Measurements from ENCODE around the gene RCSD1.

The RCSD1 gene

DNA sequence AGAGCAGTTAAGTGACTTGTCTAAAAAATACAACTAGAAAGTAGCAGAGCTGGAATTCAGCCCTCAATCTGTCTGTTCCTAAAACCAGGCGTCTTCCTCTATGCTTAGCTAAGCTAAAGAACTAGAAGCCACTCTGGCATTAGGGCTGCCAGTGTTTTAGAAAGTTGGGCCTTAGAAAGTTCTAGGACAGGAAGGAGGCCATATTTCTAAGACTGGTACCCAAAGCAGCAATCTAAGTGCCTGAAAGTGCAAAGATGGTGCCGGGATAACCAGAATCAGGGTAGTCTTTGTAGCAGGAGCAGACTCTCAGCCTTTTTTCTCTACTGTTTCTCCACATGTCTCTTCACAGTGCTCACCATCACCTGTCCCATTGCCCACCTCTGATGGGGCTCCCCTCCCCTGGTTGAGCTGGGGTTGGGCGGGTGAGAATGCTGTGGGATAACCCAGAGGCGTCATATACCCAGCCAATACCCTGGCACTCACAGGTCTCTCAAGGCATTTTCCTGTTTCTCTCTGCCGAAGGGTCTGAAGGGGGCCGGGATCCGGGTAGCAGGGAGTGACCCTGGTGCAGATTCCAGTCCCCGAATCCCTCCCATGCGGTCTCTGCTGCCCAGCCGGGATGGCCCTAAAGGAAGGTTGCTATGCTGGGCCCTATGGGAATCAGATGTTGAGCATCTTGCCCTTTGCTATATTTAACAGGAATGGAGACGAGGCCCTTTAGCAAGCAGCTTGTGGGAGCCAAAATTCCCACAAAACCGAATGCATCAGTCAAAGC is 1.1 kb upstream of the RCSD1 start:
- peaks cover 1% of the 10 kb centered on the region for H3K79me1 ChIP-seq (ENCODE audit: low read length)
- DNase-seq: no peak
- H4K12ac ChIP-seq (ENCODE audit: low read depth, low read length): no peak overlapping the region
- H2BK5ac ChIP-seq (ENCODE audit: low read depth, low read length, poor library complexity): no peak overlapping the region
- WGBS (ENCODE audit: extremely low coverage, insufficient coverage, insufficient read length): no CpG with 5 or more reads among the region's 12 CpGs
- no peak overlapping the region for H4K8ac ChIP-seq (ENCODE audit: low read depth, low read length)
- no peak overlapping the region for H3K18ac ChIP-seq (ENCODE audit: low read length)
- no peak overlapping the region for H2BK12ac ChIP-seq (ENCODE audit: low read length)
- H3K27ac ChIP-seq (ENCODE audit: low read depth, low read length): no peak overlapping the region
- no peaks in the 10 kb centered on the region for H3K36me3 ChIP-seq (ENCODE audit: control insufficient read depth in 1 of 2, insufficient read depth in 2 of 2, low read length in 2 of 2)
- H3K9me3 ChIP-seq (ENCODE audit: insufficient read depth, low read depth, low read length): peaks cover 2% of the 10 kb centered on the region
- no peak overlapping the region for H4K91ac ChIP-seq (ENCODE audit: low read depth, low read length)
- H3K27me3 ChIP-seq (ENCODE audit: insufficient read depth, low read length): peaks cover 15% of the 10 kb centered on the region
- H3K4me1 ChIP-seq (ENCODE audit: control insufficient read depth in 1 of 2, insufficient read depth in 2 of 2, low read length in 2 of 2): peaks cover 6 to 13% of the 10 kb centered on the region in 2 experiments
- no peak overlapping the region for H3K4me2 ChIP-seq (ENCODE audit: low read length)
- no peak overlapping the region for H3K4me3 ChIP-seq (ENCODE audit: low read depth, low read length)
- H3K9ac ChIP-seq (ENCODE audit: low read length): no peak overlapping the region
- no peak overlapping the region for H3K14ac ChIP-seq (ENCODE audit: low read length)
- H3K79me2 ChIP-seq (ENCODE audit: control insufficient read depth, insufficient read depth, low read length, poor library complexity): no peaks in the 10 kb centered on the region
- H2BK120ac ChIP-seq (ENCODE audit: insufficient read depth, low read length, poor library complexity): no peak overlapping the region
- H2AFZ ChIP-seq (ENCODE audit: insufficient read depth, low read length, poor library complexity): no peak overlapping the region
- H2AK5ac ChIP-seq (ENCODE audit: low read length): no peak overlapping the region
- H3K23ac ChIP-seq (ENCODE audit: low read length): no peak overlapping the region
- H3K4ac ChIP-seq (ENCODE audit: low read depth, low read length): no peak overlapping the region

DNA sequence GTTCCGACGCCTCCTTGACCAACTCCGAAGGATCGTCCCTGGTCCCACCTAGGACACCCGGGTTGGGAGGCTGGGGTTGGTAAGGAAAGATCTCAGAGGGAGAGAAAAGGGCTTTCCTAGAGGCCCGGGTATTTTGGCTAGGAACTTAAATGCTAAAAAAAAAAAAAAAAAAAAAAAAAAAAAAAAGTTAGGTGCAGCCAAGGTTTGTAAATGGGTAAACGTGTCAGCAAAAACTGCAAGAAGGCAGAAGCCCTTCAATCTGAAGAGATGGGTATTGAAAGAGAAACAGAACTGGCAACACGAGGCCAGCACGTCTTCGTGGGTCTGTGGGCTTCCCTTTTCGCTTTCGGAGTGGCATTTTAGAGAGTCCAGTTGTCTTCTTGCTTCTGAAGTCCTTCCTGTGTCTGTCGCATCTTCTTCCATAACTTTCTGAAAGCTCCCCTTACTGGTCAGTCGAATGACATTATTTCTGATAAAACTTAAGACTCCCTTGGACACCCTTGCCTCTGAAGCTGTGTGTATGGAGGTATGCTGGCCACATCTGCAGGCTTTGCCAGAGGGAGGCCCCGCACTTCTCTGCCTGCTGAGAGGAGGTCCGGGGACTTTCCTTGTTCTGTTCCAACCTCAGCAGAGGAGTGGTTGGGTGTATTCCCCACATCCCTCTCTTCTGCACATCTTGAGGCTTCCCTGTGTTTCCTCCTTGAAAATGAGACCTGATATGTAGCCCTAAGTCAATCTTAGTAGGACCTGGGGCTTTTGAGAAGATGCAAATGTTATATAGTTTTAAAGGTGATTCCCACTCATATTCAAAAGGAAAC is 745 bp downstream of the RCSD1 start:
- Histone ChIP-seq H3K9me3 (ENCODE audit: insufficient read depth, low read depth, low read length) (no peaks in the 10 kb centered on the region), H3K27me3 (ENCODE audit: insufficient read depth, low read length) (peaks cover 15% of the 10 kb centered on the region), H2BK120ac (ENCODE audit: insufficient read depth, low read length, poor library complexity) (no peak overlapping the region), H2AFZ (ENCODE audit: insufficient read depth, low read length, poor library complexity) (no peak overlapping the region), H4K12ac (ENCODE audit: low read depth, low read length) (no peak overlapping the region), H3K14ac (ENCODE audit: low read length) (no peak overlapping the region), H4K8ac (ENCODE audit: low read depth, low read length) (no peak overlapping the region), H2AK5ac (ENCODE audit: low read length) (no peak overlapping the region), H3K18ac (ENCODE audit: low read length) (no peak overlapping the region), H3K4me1 (ENCODE audit: control insufficient read depth in 1 of 2, insufficient read depth in 2 of 2, low read length in 2 of 2) (peaks cover 9 to 18% of the 10 kb centered on the region in 2 experiments), H3K79me1 (ENCODE audit: low read length) (peaks cover 1% of the 10 kb centered on the region), H3K27ac (ENCODE audit: low read depth, low read length) (no peak overlapping the region), H4K91ac (ENCODE audit: low read depth, low read length) (no peak overlapping the region), H3K4me3 (ENCODE audit: low read depth, low read length) (peak overlapping the region; percentile 68), H3K4me2 (ENCODE audit: low read length) (peak overlapping the region; percentile 78), H2BK5ac (ENCODE audit: low read depth, low read length, poor library complexity) (no peak overlapping the region), H2BK12ac (ENCODE audit: low read length) (no peak overlapping the region), H3K36me3 (ENCODE audit: control insufficient read depth in 1 of 2, insufficient read depth in 2 of 2, low read length in 2 of 2) (no peaks in the 10 kb centered on the region), H3K79me2 (ENCODE audit: control insufficient read depth, insufficient read depth, low read length, poor library complexity) (no peaks in the 10 kb centered on the region), H3K23ac (ENCODE audit: low read length) (no peak overlapping the region), H3K9ac (ENCODE audit: low read length) (no peak overlapping the region), H3K4ac (ENCODE audit: low read depth, low read length) (no peak overlapping the region)
- no CpG with 5 or more reads among the region's 16 CpGs for WGBS (ENCODE audit: extremely low coverage, insufficient coverage, insufficient read length)
- DNase-seq: no peak

DNA sequence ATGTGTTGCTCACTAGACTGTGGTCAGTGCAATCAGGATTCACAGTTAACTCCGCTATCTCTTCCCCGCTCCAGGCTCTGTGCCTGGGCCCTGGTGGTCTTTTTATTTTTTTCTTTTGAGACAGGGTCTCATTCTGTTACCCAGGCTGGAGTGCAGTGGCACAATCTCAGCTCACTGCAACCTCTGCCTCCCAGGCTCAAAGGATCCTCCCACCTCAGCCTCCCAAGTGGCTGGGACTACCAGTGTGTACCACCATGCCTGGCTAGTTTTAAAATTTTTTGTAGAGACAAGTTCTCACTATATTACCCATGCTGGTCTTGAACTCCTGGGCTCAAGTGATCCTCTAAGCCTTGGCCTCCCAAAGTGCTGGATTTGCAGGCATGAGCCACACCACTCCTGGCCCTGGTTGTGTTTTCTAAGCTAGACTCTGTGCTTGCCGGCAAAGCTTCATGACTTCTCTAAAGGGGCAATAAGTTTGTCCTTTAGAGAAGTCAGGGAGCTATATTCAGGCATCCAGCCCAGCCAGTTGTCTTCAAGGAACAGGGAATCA is 1.4 kb downstream of the RCSD1 start:
- Histone ChIP-seq H4K91ac (ENCODE audit: low read depth, low read length) (no peak overlapping the region), H2BK12ac (ENCODE audit: low read length) (no peak overlapping the region)

DNA sequence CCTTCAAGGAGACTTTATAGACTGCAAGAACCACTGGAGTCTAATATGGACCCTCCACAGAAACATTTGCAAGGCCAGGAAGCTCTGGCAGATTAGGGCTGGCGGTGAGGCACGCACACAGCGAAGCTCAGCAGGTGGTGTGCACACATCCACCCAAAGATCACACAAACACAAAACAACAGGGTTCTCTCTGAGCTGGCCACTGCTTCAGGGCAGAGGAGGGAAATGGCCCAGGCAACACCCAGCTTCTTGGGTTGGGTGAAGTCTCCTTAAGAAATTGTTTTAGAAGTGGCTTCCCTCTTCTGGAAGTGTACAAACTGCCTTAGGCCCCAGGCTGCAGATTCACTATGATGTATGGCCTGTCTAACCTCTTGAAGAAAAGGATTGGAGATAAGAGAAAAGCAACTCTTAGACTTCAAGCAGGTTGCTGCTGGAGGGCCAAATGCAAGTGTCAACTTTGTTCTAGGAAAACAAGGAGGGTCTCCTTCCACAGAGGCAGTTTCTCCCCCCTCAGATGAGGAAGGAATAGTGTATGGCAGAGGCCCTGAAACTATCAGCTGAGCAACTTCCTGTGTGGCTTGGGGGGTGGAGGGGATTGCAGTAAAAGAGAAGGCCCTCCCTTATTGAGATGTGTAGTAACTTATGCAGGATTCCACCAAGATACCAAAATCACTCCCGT is 2.0 kb downstream of the RCSD1 start:
- H2BK12ac ChIP-seq (ENCODE audit: low read length): no peak overlapping the region
- no peak overlapping the region for H3K27ac ChIP-seq (ENCODE audit: low read depth, low read length)
- H4K12ac ChIP-seq (ENCODE audit: low read depth, low read length): no peak overlapping the region
- H3K79me2 ChIP-seq (ENCODE audit: control insufficient read depth, insufficient read depth, low read length, poor library complexity): no peaks in the 10 kb centered on the region
- DNase-seq: no peak
- H2BK120ac ChIP-seq (ENCODE audit: insufficient read depth, low read length, poor library complexity): no peak overlapping the region
- no peak overlapping the region for H4K91ac ChIP-seq (ENCODE audit: low read depth, low read length)
- H2BK5ac ChIP-seq (ENCODE audit: low read depth, low read length, poor library complexity): no peak overlapping the region
- no peak overlapping the region for H3K23ac ChIP-seq (ENCODE audit: low read length)
- no CpG with 5 or more reads among the region's 4 CpGs for WGBS (ENCODE audit: extremely low coverage, insufficient coverage, insufficient read length)
- H3K9me3 ChIP-seq (ENCODE audit: insufficient read depth, low read depth, low read length): no peaks in the 10 kb centered on the region
- no peak overlapping the region for H3K4me2 ChIP-seq (ENCODE audit: low read length)
- H3K36me3 ChIP-seq (ENCODE audit: control insufficient read depth in 1 of 2, insufficient read depth in 2 of 2, low read length in 2 of 2): no peaks in the 10 kb centered on the region
- H3K79me1 ChIP-seq (ENCODE audit: low read length): peaks cover 1% of the 10 kb centered on the region
- peaks cover 15% of the 10 kb centered on the region for H3K27me3 ChIP-seq (ENCODE audit: insufficient read depth, low read length)
- H3K4ac ChIP-seq (ENCODE audit: low read depth, low read length): no peak overlapping the region
- no peak overlapping the region for H3K4me3 ChIP-seq (ENCODE audit: low read depth, low read length)
- H2AFZ ChIP-seq (ENCODE audit: insufficient read depth, low read length, poor library complexity): no peak overlapping the region
- peaks cover 9 to 18% of the 10 kb centered on the region in 2 experiments for H3K4me1 ChIP-seq (ENCODE audit: control insufficient read depth in 1 of 2, insufficient read depth in 2 of 2, low read length in 2 of 2)
- H2AK5ac ChIP-seq (ENCODE audit: low read length): no peak overlapping the region
- H3K9ac ChIP-seq (ENCODE audit: low read length): no peak overlapping the region
- no peak overlapping the region for H3K18ac ChIP-seq (ENCODE audit: low read length)
- no peak overlapping the region for H4K8ac ChIP-seq (ENCODE audit: low read depth, low read length)
- H3K14ac ChIP-seq (ENCODE audit: low read length): no peak overlapping the region

More for the DNA sequence above, 1.4 kb downstream of the RCSD1 start:
- H3K4me1 ChIP-seq (ENCODE audit: control insufficient read depth in 1 of 2, insufficient read depth in 2 of 2, low read length in 2 of 2): peaks cover 9 to 18% of the 10 kb centered on the region in 2 experiments
- no peak overlapping the region for H3K27ac ChIP-seq (ENCODE audit: low read depth, low read length)
- no CpG with 5 or more reads among the region's 3 CpGs for WGBS (ENCODE audit: extremely low coverage, insufficient coverage, insufficient read length)
- H3K9me3 ChIP-seq (ENCODE audit: insufficient read depth, low read depth, low read length): no peaks in the 10 kb centered on the region
- H2BK120ac ChIP-seq (ENCODE audit: insufficient read depth, low read length, poor library complexity): no peak overlapping the region
- H3K79me2 ChIP-seq (ENCODE audit: control insufficient read depth, insufficient read depth, low read length, poor library complexity): no peaks in the 10 kb centered on the region
- DNase-seq: no peak
- no peak overlapping the region for H3K4me3 ChIP-seq (ENCODE audit: low read depth, low read length)
- no peak overlapping the region for H3K23ac ChIP-seq (ENCODE audit: low read length)
- H3K18ac ChIP-seq (ENCODE audit: low read length): no peak overlapping the region
- no peak overlapping the region for H3K4me2 ChIP-seq (ENCODE audit: low read length)
- no peak overlapping the region for H3K14ac ChIP-seq (ENCODE audit: low read length)
- no peak overlapping the region for H2AFZ ChIP-seq (ENCODE audit: insufficient read depth, low read length, poor library complexity)
- no peaks in the 10 kb centered on the region for H3K36me3 ChIP-seq (ENCODE audit: control insufficient read depth in 1 of 2, insufficient read depth in 2 of 2, low read length in 2 of 2)
- no peak overlapping the region for H2BK5ac ChIP-seq (ENCODE audit: low read depth, low read length, poor library complexity)
- H3K27me3 ChIP-seq (ENCODE audit: insufficient read depth, low read length): peaks cover 15% of the 10 kb centered on the region
- H3K9ac ChIP-seq (ENCODE audit: low read length): no peak overlapping the region
- H4K8ac ChIP-seq (ENCODE audit: low read depth, low read length): no peak overlapping the region
- H2AK5ac ChIP-seq (ENCODE audit: low read length): no peak overlapping the region
- H3K4ac ChIP-seq (ENCODE audit: low read depth, low read length): no peak overlapping the region
- peaks cover 1% of the 10 kb centered on the region for H3K79me1 ChIP-seq (ENCODE audit: low read length)
- H4K12ac ChIP-seq (ENCODE audit: low read depth, low read length): no peak overlapping the region

Data from trophoblast cell (in vitro differentiated cells and primary cell).